ENCODE data around the gene DGKB.
"Not testable (repeated sequence)": the region's sequence is repeated elsewhere in the genome, so short reads cannot be mapped to it uniquely, and the experiment has no call there.

DGKB gene

GRCh38 chr7:14478834-14479510, 423.6 kb downstream of the DGKB start:
- ChIA-PET POLR2A (no interaction called here), CTCF (no interaction called here)
- TF ChIP-seq CTCF (IDR thresholded peaks at IDR 0.05; ENCODE audit: control extremely low read depth, extremely low read depth, low read depth, missing control alignments) = no peak
- DNase-seq (ENCODE audit: extremely low spot score) = no peak

- POLR2A ChIA-PET; DNase-seq (ENCODE audit: extremely low spot score); CTCF ChIA-PET: not testable (repeated sequence)
Observed at GRCh38 chr7:14461716-14462115, 440.8 kb downstream of the DGKB start.

- POLR2A ChIA-PET; DNase-seq (ENCODE audit: extremely low spot score): not testable (repeated sequence)
- CTCF ChIA-PET = interaction anchor here (0.7 to 4.5 kb wide), 10 partner anchors 8 to 1823 kb away, joined by 3 to 35 read pairs (median 3); no protein-coding TSS in a partner anchor
Observed at GRCh38 chr7:14458846-14459245, 443.7 kb downstream of the DGKB start.

GRCh38 chr7:14457568-14458453, 444.7 kb downstream of the DGKB start:
- DNase-seq (ENCODE audit: extremely low spot score) = peak; percentile 34
- ChIA-PET CTCF (interaction anchor here (0.7 to 4.5 kb wide), 15 partner anchors 8 to 1177 kb away, joined by 3 to 35 read pairs (median 4); no protein-coding TSS in a partner anchor), POLR2A (no interaction called here)
- peak; percentile 79 for TF ChIP-seq CTCF (IDR thresholded peaks at IDR 0.05; ENCODE audit: control extremely low read depth, extremely low read depth, low read depth, missing control alignments)

- POLR2A ChIA-PET = no interaction called here
- CTCF ChIA-PET = no interaction called here
Observed at GRCh38 chr7:14449291-14449690, 453.3 kb downstream of the DGKB start.

GRCh38 chr7:14446829-14447228, 455.7 kb downstream of the DGKB start:
- no peak for DNase-seq (ENCODE audit: extremely low spot score)
- CTCF ChIA-PET = interaction anchor here (1.0 to 1.5 kb wide), 4 partner anchors 10 to 72 kb away, joined by 3 to 5 read pairs (median 3); no protein-coding TSS in a partner anchor
- POLR2A ChIA-PET = no interaction called here
- no peak for TF ChIP-seq CTCF (IDR thresholded peaks at IDR 0.05; ENCODE audit: control extremely low read depth, extremely low read depth, low read depth, missing control alignments)

More at GRCh38 chr7:14449291-14449690, 453.3 kb downstream of the DGKB start:
- TF ChIP-seq CTCF (IDR thresholded peaks at IDR 0.05; ENCODE audit: control extremely low read depth, extremely low read depth, low read depth, missing control alignments) = no peak
- no peak for DNase-seq (ENCODE audit: extremely low spot score)

GRCh38 chr7:14446219-14446618, 456.3 kb downstream of the DGKB start:
- TF ChIP-seq CTCF (IDR thresholded peaks at IDR 0.05; ENCODE audit: control extremely low read depth, extremely low read depth, low read depth, missing control alignments) = no peak
- ChIA-PET CTCF (interaction anchor here (1.0 to 1.1 kb wide), 2 partner anchors 10 to 73 kb away, joined by 3 to 5 read pairs; no protein-coding TSS in a partner anchor), POLR2A (no interaction called here)
- DNase-seq (ENCODE audit: extremely low spot score) = no peak

All from GM10248 (cell line).